ENCODE results near the gene LRMDA. TPM values are rescaled to one million over a fixed set of nuclear protein-coding genes. Genes with fewer than 3 reads are reported as not detected.

LRMDA gene
- total and polyA plus RNA-seq, 7 donors, result 1.0 to 5.7 (median 2.5) TPM

DNA sequence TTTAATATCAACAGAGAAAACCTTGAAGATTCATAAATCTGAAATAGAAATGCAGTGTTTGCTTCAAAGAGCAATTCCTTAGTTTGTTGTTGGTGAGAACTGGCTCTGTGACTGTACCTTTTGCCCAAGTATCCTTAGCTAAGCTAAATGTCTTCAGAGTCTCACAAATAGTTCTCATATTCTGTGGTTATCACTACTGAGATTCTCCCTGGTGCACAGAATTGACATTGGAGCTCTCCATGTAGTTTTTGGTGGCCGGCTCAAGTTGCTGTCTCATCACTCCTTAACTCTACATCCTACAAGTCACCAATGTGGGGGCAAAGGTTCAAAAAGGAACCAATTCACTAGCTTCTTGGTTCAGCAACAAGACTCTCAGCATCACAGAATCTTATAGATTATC is 780.3 kb downstream of the LRMDA start:
- TF ChIP-seq, protein P1, sequence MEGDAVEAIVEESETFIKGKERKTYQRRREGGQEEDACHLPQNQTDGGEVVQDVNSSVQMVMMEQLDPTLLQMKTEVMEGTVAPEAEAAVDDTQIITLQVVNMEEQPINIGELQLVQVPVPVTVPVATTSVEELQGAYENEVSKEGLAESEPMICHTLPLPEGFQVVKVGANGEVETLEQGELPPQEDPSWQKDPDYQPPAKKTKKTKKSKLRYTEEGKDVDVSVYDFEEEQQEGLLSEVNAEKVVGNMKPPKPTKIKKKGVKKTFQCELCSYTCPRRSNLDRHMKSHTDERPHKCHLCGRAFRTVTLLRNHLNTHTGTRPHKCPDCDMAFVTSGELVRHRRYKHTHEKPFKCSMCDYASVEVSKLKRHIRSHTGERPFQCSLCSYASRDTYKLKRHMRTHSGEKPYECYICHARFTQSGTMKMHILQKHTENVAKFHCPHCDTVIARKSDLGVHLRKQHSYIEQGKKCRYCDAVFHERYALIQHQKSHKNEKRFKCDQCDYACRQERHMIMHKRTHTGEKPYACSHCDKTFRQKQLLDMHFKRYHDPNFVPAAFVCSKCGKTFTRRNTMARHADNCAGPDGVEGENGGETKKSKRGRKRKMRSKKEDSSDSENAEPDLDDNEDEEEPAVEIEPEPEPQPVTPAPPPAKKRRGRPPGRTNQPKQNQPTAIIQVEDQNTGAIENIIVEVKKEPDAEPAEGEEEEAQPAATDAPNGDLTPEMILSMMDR (IDR thresholded peaks at IDR 0.05), result no peak
- intact Hi-C loops (cut with DNase I), result loop anchor here in 1 of 2 donors (5.0 kb wide), 1 partner anchor 419 kb away; no protein-coding TSS in a partner anchor
- no peak for ATAC-seq
- Histone ChIP-seq H3K4me1 (no peaks in the 10 kb centered on the region), H3K4me3 (no peak overlapping the region), H3K36me3 (ENCODE audit: insufficient read depth in 1 of 2, low read depth in 1 of 2) (no peaks in the 10 kb centered on the region), H3K27me3 (ENCODE audit: insufficient read depth in 3 of 3, low read length in 2 of 3) (no peaks in the 10 kb centered on the region), H3K9me3 (no peaks in the 10 kb centered on the region), H3K27ac (no peak overlapping the region)
- DNase-seq, result no peak
- WGBS, 3 donors, result 79 to 86% (median 85%) methylated on average over 1 of the region's 1 CpG

DNA sequence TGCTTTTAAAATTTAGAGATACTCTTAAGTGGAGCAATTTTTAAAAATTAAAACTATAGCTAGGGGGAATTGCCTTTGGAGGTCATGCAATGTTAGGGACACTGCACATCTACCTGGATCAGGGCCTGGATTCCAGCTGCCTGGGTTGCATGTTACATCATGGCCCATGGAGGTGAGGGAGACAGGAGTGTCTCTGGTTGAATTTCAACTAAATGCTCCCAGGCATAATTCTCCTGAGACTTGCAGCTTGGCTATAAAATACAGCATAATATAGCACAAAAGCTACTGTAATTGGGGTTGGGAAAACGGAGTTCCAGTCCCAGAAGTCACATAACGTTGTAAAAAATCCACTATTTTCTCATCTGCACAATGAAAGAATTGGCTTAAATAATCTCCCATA is 782.5 kb downstream of the LRMDA start:
- no peak for ATAC-seq
- Histone ChIP-seq H3K36me3 (ENCODE audit: insufficient read depth in 1 of 2, low read depth in 1 of 2) (no peaks in the 10 kb centered on the region), H3K27ac (no peak overlapping the region), H3K4me1 (no peaks in the 10 kb centered on the region), H3K9me3 (no peaks in the 10 kb centered on the region), H3K27me3 (ENCODE audit: insufficient read depth in 3 of 3, low read length in 2 of 3) (peaks cover 0 to 3% (median 3%) of the 10 kb centered on the region in 3 donors), H3K4me3 (no peak overlapping the region)
- no peak for DNase-seq
- intact Hi-C loops (cut with DNase I), result loop anchor here in 1 of 2 donors (5.0 kb wide), 1 partner anchor 422 kb away; no protein-coding TSS in a partner anchor
- TF ChIP-seq, protein P1 (IDR thresholded peaks at IDR 0.05), result no peak
- 70 to 78% (median 75%) methylated on average over 2 of the region's 2 CpGs for WGBS, 3 donors

DNA sequence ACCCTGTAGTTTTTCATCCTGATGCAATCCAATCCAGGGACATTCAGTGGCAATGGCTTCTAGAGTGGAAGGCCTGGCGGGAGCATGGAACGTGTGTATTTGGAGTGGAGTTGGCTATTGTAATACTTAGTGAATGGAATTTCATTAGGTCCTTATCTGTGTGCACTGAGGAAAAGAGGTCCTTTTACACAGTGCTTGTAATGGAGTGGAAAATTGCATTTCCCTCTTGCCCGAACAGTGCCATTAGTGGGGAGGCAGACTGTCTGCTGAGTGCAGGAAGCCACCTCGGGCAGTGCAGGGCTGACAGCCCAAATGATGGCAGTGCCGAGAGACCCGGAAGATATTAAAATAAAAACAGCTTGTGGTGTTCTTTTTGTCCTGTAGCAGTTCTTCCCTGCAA is 786.6 kb downstream of the LRMDA start:
- Histone ChIP-seq H3K27ac (no peak overlapping the region), H3K36me3 (ENCODE audit: insufficient read depth in 1 of 2, low read depth in 1 of 2) (no peaks in the 10 kb centered on the region), H3K4me3 (no peak overlapping the region), H3K9me3 (no peaks in the 10 kb centered on the region), H3K27me3 (ENCODE audit: insufficient read depth in 3 of 3, low read length in 2 of 3) (peaks cover 0 to 3% (median 3%) of the 10 kb centered on the region in 3 donors), H3K4me1 (no peaks in the 10 kb centered on the region)
- 81 to 87% (median 82%) methylated on average over 6 of the region's 6 CpGs for whole genome bisulfite sequencing, 3 donors
- DNase-seq (no peak), ATAC-seq (no peak)
- TF ChIP-seq, protein P1 (IDR thresholded peaks at IDR 0.05), result no peak
- intact Hi-C loops (cut with DNase I), result no loop called here

DNA sequence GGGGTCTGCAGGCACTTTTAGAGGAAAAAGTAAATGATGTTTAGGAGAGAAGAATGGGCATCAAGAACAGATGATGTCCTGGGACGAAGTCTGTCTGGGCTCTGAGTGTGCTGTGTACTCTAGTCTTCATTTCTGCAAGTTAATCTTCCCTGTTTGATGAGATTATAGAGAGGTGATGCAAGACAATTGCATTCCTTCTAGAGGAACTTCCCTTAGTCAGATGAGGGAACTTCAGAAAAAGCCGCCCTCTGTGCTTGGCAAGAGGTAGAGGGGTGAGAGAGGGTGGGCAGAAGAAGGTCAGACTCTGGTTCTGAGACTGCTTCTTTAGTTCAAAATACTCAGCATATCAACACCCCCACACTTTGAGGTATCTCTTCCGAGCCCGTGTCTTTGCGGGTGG is 797.9 kb downstream of the LRMDA start:
- Histone ChIP-seq H3K4me3 (no peak overlapping the region), H3K9me3 (no peaks in the 10 kb centered on the region), H3K4me1 (no peaks in the 10 kb centered on the region), H3K27me3 (ENCODE audit: insufficient read depth in 3 of 3, low read length in 2 of 3) (no peaks in the 10 kb centered on the region), H3K27ac (no peak overlapping the region), H3K36me3 (ENCODE audit: insufficient read depth in 1 of 2, low read depth in 1 of 2) (no peaks in the 10 kb centered on the region)
- no peak for DNase-seq
- TF ChIP-seq, protein P1 (IDR thresholded peaks at IDR 0.05), result no peak
- intact Hi-C loops (cut with DNase I), result no loop called here
- 84 to 90% (median 84%) methylated on average over 5 of the region's 5 CpGs for WGBS, 3 donors
- ATAC-seq, result no peak

DNA sequence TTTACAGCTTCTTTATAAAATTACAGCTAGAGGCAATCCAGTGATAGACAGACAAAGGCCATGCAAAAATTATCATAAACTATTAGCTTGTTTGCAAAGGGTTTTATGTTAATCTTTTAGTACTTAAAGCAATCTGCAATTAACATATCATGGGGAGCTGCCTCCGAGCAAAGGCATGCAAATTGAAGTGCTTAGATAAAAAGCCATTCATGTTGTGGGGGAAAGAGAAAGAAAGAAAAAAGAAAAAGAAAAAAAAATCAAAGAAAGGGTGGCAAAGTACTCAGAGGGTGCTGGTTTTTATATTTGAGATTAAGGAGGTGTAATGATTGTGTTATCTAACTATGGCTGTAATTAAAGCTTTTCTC is 799.5 kb downstream of the LRMDA start:
- no peak overlapping the region for H3K27ac ChIP-seq
- H3K36me3 ChIP-seq (ENCODE audit: insufficient read depth in 1 of 2, low read depth in 1 of 2), result no peaks in the 10 kb centered on the region
- H3K9me3 ChIP-seq, result no peaks in the 10 kb centered on the region
- no peaks in the 10 kb centered on the region for H3K27me3 ChIP-seq (ENCODE audit: insufficient read depth in 3 of 3, low read length in 2 of 3)
- H3K4me3 ChIP-seq, result no peak overlapping the region
- ATAC-seq (no peak), DNase-seq (no peak)
- TF ChIP-seq, protein P1 (IDR thresholded peaks at IDR 0.05), result no peak
- H3K4me1 ChIP-seq, result no peaks in the 10 kb centered on the region
- 78 to 82% (median 78%) methylated on average over 1 of the region's 1 CpG for WGBS, 3 donors
- intact Hi-C loops (cut with DNase I), result no loop called here
